ENCODE data around the gene CIAO3.

- TF ChIP-seq CTCF (IDR thresholded peaks at IDR 0.05) (no peak), POLR2A (IDR thresholded peaks at IDR 0.05) (no peak)
These were observed 51.5 kb downstream of the CIAO3 start for GRCh38 chr16:689175-689897.

All from testis (tissue), 2 donors.